ENCODE measurements around the gene IL33. TPM values are rescaled to one million over a fixed set of nuclear protein-coding genes. Genes with fewer than 3 reads are reported as not detected.

The IL33 gene
- total RNA-seq, 2 donors from 2014 or later, result 69.7 to 160 TPM

GRCh38 chr9:6232336-6232945 lies 16.8 kb downstream of the IL33 start:
- Histone ChIP-seq H3K27ac (no peak overlapping the region), H3K36me3 (no peaks in the 10 kb centered on the region), H3K4me1 (ENCODE audit: control insufficient read depth in 1 of 2, low read depth in 2 of 2) (peaks cover 35 to 39% of the 10 kb centered on the region in 2 donors), H3K4me3 (no peak overlapping the region), H3K27me3 (replicated peaks; ENCODE audit: insufficient read depth) (no peaks in the 10 kb centered on the region), H3K9me3 (no peaks in the 10 kb centered on the region)
- ATAC-seq (ENCODE audit: insufficient number of reproducible peaks, low FRiP score, low read depth) (no peak), DNase-seq (ENCODE audit: low spot score) (no peak)
- no peak for TF ChIP-seq CTCF (IDR thresholded peaks at IDR 0.05)

GRCh38 chr9:6234014-6234413 lies 18.4 kb downstream of the IL33 start:
- Histone ChIP-seq H3K36me3 (no peaks in the 10 kb centered on the region), H3K9me3 (no peaks in the 10 kb centered on the region), H3K4me3 (no peak overlapping the region), H3K27ac (no peak overlapping the region), H3K4me1 (ENCODE audit: control insufficient read depth in 1 of 2, low read depth in 2 of 2) (peaks cover 24 to 28% of the 10 kb centered on the region in 2 donors), H3K27me3 (replicated peaks; ENCODE audit: insufficient read depth) (no peaks in the 10 kb centered on the region)
- no peak for ATAC-seq (ENCODE audit: insufficient number of reproducible peaks, low FRiP score, low read depth)
- TF ChIP-seq CTCF (IDR thresholded peaks at IDR 0.05), result no peak
- DNase-seq (ENCODE audit: low spot score), result no peak

- Histone ChIP-seq H3K4me1 (ENCODE audit: control insufficient read depth in 1 of 2, low read depth in 2 of 2) (peaks cover 12 to 27% of the 10 kb centered on the region in 2 donors), H3K27ac (no peak overlapping the region), H3K27me3 (replicated peaks; ENCODE audit: insufficient read depth) (no peaks in the 10 kb centered on the region), H3K36me3 (no peaks in the 10 kb centered on the region), H3K9me3 (no peaks in the 10 kb centered on the region), H3K4me3 (no peak overlapping the region)
- TF ChIP-seq CTCF (IDR thresholded peaks at IDR 0.05), result no peak
- DNase-seq (ENCODE audit: low spot score) (no peak), ATAC-seq (ENCODE audit: insufficient number of reproducible peaks, low FRiP score, low read depth) (no peak)
Measured at GRCh38 chr9:6237267-6237666, 21.7 kb downstream of the IL33 start.

GRCh38 chr9:6239048-6239461 lies 23.4 kb downstream of the IL33 start:
- ATAC-seq (ENCODE audit: insufficient number of reproducible peaks, low FRiP score, low read depth) (no peak), DNase-seq (ENCODE audit: low spot score) (no peak)
- Histone ChIP-seq H3K36me3 (no peaks in the 10 kb centered on the region), H3K9me3 (no peaks in the 10 kb centered on the region), H3K27ac (no peak overlapping the region), H3K27me3 (replicated peaks; ENCODE audit: insufficient read depth) (no peaks in the 10 kb centered on the region), H3K4me3 (no peak overlapping the region), H3K4me1 (ENCODE audit: control insufficient read depth in 1 of 2, low read depth in 2 of 2) (peaks cover 5 to 34% of the 10 kb centered on the region in 2 donors)
- no peak for TF ChIP-seq CTCF (IDR thresholded peaks at IDR 0.05)

- no peaks in the 10 kb centered on the region for H3K27me3 ChIP-seq (replicated peaks; ENCODE audit: insufficient read depth)
- peaks cover 5 to 35% of the 10 kb centered on the region in 2 donors for H3K4me1 ChIP-seq (ENCODE audit: control insufficient read depth in 1 of 2, low read depth in 2 of 2)
- H3K9me3 ChIP-seq, result no peaks in the 10 kb centered on the region
- no peak for DNase-seq (ENCODE audit: low spot score)
- no peak for ATAC-seq (ENCODE audit: insufficient number of reproducible peaks, low FRiP score, low read depth)
- H3K27ac ChIP-seq, result no peak overlapping the region
- no peak for TF ChIP-seq CTCF (IDR thresholded peaks at IDR 0.05)
- no peak overlapping the region for H3K4me3 ChIP-seq
- no peaks in the 10 kb centered on the region for H3K36me3 ChIP-seq
Measured at GRCh38 chr9:6239694-6240093, 24.1 kb downstream of the IL33 start.

All from thoracic aorta (tissue), 2 donors.